HG03025 (cell line): ENCODE measurements around the gene FOXJ3.

Source experiments
- ATAC-seq: cut with Tn5 transposase; IDR thresholded peaks from one replicate; pipeline ENCODE4 v1.9.1; 2021; ENCODE audit warnings: mild to moderate bottlenecking, moderate library complexity; ENCODE audit not compliant: unreplicated experiment, low FRiP score

FOXJ3 gene

DNA sequence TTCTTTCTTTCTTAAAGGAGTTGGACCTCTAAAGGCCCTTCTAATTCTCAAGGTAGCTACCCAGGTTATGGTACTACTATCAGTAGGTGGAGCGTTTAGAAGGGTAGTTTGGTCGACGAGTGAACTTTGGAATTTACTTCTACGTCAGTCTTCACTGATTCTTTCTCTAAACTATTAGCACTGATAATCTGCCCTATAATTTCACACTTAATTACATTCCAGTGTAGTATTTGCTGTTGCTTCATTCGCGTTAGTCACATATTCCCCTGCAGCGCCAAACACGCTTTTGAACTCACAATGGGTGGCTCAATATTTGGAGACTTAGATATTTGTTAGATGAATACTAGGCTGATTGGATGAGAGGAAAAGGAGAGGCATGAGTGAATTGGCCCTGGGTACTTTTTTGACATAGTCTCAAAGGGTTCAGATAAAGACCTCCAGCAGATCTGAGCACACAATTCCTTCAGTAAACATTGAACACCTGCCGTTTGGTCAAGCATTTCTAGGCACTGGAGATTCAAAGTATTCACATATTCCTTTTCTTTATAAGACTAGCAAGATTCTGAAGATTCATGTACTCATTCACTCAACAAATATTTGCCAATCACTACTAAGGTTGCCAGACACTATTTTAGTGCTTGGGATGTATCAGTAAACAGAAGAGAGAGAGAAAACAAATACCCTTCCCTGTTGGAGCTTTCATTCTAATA, 929 bp upstream of the FOXJ3 start:
- no peak for ATAC-seq

DNA sequence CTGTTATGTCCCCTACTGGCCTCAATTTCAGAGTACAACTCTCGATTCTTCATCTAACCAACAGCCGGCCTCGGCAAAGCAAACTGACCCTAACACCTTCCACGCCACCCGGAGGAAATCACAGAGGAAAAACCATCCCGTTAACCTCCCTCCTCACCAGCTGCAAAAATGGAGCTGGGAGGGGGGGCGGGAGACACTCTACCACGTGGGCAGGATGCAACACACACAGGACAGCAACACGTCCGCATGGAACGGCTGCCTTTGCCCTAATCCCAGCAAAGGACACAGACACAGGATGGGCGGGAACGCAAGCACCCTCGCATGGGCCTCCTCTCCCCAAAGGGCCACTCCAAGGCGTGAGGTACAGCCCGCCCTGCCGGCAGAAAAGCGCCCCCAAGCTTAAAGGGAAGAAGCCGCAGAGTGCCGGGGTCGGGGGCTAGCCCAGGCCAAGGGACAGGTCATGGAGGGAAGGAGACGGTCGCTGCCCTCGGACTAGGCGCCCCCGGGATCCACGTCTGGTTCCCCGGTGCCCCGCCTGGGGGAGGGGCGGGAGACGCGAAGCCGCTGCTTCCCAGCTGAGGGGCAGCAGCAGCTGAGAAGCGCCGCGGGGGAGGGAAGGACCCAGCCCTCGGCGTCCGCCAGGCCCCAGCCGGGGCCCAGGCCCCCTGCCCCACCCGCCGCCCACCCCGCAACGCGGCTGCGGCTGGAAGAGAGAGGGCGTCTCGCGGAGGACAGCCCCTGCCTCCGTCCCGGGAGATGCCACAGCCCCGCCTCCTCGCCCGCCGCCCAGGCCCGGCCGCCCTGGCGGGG, 590 bp downstream of the FOXJ3 start:
- peak; percentile 54 for ATAC-seq

DNA sequence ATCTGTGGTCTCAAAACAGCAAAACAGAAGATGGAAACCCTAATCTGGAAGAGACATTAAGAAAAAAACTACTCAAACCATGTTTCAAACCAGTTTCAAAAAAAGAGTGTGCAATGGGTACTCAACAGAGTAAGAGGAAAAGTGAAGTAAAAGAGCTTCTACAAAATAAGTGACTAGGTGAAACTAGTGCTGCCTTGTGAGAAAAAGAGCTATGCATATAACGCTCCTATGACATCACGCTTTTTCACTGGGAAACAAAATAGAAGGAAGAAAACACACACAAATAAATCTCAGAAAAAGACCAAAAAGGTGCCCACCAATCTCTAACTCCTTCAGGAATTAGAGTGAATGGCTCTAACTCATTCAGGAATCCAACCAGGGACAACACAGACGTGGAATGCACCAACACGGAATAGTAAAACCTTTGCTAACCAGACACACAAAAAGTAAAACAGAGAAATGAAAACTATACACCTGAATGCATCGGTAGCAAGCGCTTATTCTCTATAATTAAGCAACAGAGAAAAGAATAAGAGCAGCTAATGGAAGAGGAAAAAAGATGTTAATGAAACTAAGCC, 1.3 kb downstream of the FOXJ3 start:
- ATAC-seq: no peak

DNA sequence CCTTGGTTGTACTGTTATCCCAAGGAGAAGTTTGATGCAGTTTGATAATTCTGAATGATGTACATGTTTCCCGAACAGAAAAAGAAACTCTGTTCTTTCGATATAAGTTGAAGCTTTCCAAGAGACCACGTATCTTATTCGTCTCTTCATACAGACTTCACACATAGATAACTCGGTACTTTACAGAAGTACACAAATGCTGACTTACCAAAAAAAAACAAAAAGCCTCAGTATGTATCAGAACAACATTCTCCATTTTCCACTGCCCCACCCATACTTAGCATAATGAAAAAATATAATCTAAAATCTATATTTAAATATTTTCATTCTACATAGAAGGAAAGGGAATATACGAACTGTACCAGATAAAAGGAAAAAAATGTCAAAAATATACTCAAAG, 2.2 kb downstream of the FOXJ3 start:
- no peak for ATAC-seq

DNA sequence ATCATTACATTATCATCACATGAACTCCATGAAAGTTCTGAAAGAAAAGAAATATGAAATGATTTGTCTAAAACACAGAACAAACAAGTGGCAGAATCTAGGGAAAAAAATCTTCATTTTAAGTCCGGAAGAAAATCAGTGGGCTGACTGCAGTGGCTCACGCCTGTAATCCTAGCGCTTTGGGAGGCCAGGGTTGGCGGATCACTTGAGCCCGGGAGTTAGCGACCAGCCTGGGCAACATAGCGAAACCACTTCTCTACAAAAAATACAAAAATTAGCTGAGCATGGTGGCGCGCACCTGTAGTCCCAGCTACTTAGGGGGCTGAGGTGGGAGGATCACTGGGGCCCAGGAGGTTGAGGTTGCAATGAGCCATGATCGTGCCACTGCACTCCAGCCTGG, 4.8 kb downstream of the FOXJ3 start:
- no peak for ATAC-seq

DNA sequence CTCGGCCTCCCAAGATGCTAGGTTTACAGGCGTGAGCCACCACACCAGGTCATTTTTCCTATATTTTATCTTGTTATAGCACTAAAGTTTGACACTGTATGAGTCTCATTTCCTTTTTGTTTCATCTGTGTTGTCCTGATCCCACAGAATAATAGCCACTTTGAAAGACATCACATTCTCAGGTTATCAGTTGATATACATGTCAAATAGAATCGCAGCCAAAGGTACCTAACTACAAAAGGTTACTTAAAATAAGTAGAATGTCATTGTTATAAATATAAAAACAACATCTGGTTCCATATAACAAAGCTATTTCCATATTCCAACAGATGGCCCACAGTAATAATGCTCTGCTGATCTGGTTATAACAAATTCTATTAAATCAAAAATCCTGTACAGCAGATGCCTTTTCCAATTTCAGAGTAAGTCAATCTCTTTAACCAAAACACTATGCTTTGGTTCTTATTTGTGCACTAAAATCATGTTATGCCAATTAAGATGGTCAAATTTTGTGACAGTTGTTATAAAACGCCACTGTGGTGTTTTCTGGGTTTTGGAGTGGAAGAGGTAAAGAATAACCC, 6.0 kb downstream of the FOXJ3 start:
- ATAC-seq: no peak

DNA sequence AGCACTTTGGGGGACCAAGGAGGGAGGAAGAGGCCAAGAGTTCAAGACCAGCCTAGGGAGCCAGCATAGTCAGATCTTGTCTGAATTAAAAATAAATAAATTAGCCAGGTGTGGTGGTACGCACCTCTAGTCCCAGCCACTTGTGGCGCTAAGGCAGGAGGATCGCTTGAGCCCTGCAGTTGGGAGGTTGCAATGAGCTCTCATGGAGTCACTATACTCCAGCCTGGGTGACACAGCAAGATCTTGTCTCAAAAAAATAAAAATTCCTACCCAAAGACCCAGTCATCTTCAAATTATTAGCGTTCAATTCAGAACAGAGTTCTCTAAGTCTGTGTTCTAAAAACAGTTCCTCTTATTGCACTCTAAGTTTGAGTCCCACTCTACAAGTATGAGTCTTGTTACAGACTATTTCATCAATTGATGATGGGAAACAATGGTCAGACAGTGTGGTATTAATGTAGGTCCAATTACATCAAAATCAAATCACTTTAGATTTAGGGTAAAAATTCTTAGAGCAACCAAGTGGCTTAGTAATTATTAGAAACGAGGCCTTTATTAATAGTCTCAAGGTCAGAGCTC, 6.9 kb downstream of the FOXJ3 start:
- ATAC-seq: no peak

DNA sequence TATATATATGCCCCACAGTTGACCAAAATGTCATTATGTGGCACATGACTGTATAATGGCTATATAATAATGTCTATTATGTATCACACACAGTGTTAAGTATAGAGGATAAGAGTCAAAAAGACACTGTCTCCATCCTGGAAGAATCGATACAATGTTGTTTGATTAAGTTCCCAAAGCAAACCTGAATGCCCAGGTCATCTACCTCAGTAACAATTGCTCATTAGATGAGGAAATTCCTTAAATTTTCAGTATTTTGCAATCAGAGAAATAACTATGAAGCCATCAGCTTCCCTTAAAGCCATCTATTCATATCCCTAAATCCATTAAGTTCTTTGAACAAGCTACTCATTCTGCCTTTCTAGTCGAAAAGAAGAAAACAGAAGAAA, 10.0 kb downstream of the FOXJ3 start:
- no peak for ATAC-seq

DNA sequence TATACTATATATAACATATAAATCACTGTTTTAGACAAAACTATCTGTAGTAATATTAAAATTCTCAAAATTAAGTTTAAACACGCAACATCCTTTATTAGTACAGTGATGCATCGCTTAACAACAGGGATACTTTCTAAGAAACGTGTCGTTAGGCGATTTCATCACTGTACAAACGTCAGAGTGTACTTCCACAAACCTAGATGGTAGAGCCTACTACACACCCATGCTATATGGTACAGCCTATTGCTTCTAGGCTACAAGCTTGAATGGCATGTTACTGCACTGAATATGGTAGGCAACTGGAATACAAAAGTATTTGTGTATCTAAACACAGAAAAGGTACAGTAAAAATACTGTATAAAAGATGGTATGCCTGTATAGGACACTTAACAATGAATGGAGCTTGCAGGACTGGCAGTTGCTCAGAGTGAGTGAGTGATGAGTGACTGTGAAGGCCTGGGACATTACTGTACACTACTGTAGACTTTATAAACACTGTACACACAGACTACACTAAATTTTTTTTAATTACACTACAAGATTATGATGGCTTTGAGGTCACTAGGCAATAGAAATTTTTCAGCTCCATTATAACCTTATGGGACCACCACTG, 10.5 kb downstream of the FOXJ3 start:
- no peak for ATAC-seq

DNA sequence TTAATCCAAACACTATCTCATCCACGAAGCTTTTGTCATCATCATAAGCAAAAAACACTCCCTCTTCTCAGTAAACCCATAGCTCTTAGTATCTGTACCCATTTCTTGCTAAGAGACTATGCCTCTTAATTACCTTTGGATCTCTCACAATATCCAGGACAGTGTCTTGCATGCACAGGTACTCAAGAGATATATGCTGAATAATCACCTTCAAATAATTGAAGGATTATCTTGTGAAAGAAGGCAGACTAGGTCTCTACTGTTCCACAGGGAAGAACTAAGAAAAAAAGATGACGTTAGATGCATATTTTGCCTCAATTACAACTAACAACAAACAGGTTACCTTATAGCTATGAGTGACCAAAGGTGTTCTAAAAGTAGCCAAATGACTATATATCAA, 11.5 kb downstream of the FOXJ3 start:
- no peak for ATAC-seq

DNA sequence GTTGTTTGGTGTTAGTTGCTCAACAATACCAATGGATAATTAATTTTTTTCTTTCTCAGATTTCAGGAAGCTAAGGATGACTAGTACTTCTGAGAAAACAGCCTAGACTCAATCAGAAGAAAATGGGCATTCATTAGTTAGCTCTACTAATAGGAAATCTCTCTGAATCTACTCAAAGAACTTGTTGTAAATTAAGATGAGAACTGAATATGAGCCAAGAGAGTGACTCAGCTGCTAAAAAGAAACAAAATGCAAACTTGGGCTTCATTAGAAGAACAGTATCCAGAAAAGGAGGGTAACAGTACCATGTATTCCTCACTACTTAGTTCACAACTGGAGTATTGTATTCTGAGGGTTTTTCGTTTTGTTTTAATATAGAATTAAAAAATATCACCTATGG, 12.5 kb downstream of the FOXJ3 start:
- no peak for ATAC-seq

DNA sequence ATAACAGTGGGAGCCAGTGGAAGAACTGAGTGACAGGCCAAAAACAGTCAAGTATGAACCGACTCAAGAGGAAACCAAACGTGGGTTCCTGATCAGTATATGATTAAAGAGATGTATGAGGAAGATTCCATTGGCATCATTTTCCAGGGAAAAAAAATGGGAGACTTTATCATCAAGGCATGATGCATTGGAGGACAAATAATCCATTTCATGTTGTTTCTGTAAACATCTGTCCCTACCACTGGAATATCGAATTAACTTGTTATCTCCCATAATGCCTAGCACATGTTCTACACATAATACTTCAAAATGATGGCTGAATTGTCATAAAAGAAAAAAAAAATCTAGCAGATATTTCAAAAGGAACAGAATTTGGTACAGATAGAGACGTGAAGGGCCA, 13.3 kb downstream of the FOXJ3 start:
- no peak for ATAC-seq

DNA sequence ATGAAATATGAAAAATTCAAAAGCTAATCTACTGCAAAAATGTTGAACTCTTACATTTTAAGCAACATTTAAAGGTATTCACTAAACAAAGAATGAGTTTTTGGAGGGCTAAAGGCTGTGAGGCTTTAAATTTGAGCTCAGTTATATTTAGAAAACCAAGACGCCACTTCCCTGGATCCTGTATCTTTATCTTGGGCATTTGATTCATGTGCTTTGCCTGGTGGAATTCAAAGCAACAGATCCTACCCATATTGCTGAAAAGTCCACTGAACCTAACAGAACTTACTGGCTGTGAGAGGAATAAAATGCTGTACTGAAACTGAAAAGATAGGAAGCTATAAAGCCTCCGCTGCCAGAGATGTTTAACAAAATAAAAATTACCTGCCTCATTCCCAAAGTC, 14.3 kb downstream of the FOXJ3 start:
- ATAC-seq: no peak

DNA sequence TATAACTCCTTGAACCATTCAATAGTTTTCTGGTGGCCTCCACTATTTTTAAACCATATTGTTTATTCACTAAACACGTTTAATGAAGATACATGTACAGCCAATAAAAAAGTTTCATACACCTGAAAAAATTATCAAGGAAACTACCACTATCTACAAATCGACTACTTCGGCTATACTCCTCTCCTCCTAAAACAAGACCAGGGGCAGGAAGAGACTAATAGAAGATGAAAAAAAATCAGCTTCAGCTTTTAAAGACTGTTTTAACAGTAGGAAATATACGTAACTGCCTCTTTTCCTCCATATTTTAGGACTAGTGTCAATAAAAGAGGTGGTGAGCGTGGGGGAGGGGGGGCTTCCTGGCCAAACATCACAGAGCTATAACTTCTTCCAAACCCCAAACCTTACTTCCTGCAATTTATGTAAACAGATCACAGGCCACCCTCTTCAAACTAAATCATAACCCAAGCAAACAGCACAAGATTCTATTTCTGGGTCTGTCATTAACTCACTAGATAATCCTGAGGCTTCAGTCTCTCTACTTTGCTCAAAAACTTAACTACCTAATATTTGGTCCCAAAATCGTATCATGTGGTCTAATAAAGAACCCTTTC, 15.1 kb downstream of the FOXJ3 start:
- ATAC-seq: no peak

DNA sequence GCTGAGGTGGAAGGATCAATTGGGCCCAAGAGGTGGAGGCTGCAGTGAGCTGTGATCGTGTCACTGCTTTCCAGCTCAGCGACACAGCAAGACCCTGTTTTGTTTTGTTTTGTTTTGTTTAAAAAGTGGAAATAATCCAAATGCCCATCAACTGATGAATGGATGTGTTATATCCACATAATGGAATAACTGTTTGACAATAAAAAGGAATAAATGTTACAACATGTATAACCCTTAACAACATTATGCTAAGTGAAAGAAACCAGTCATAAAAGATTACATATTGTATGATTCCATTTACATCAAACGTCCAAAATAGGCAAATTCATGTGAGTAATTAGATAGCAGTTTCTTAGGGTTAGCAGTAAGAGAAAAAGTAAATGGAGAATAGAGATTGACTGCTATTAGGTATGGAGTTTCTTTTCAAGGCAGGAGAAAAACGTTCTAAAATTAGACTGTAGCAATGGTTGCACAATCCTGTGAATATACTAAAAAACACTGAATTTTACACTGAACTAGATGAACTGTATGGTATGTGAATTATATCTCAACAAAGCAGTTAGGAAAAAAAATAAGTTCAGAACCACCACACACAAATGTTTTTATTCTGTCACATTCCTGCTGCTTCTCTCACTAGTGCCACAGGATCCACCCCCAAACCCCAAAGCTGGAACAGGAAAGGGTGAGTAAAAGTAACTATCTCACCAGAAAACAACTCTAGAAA, 15.7 kb downstream of the FOXJ3 start:
- no peak for ATAC-seq

DNA sequence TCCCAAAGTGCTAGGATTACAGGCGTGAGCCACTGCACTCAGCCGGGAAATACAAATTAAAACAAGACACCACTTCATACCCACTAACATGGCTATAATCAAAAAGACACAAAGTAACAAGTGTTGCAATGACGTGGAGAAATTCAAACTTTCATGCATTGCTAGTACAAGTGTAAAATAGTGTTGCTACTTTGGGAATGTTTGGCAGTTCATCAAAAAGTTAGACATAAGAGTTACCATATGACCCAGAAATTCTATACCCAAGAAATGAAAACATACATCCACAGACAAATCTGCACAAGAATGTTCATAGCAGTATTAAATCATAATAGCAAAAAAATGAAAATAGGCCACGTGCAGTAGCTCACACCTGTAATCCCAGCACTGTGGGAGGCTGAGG, 16.4 kb downstream of the FOXJ3 start:
- ATAC-seq: no peak

DNA sequence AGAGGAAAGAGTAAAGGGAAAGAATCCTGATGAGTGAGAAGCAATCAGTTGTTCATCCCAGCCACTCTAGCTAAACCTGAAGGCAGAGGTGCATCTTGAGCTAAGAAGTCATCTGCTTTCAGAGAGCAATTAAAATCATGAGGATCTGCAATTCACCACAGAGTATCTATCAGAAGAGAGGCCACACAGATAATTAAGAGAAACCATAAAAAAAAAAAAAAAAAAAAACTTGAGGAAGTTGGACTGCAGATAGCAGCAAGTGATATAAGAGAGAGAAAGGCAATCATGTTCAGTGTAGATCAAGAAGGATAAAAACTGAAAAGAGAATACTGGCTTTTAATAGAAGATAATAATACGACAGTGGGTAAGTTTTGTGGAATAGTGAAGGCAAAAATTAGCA, 17.7 kb downstream of the FOXJ3 start:
- ATAC-seq: no peak

DNA sequence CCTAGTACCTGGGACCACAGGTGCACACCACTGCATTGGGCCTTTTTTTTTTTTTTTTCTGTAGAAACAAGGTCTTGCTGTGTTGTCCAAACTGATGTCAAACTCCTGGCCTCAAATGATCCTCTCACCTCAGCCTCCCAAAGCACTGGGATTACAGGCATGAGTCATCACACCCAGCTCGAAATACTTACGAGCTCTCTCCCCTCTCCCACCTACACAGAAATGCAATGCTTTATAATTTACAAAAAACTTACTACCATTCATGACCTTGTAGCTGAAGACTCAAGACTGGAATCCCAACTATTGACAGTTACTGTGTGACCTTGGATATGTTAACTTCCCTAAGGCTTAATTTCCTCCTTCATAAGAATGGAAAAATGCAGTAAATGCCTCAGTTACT, 18.7 kb downstream of the FOXJ3 start:
- no peak for ATAC-seq

DNA sequence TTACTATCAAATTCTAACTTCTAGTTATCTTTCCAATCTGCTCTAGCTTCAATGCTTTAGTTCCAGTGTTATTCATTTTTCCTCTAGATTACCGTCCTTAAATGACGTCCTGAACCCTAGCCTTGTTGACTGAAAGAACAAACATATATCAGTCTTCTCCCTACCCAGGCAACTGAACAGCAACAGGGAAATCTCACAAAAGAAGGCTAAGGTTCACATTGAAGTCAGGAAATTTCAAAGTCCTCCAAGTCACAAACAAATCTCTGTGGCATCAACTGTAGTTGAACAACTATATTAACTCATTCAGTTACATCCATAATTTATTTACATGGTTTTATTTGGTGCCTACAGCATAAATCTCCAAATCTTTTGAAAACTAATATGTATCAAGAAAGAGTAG, 19.5 kb downstream of the FOXJ3 start:
- no peak for ATAC-seq

DNA sequence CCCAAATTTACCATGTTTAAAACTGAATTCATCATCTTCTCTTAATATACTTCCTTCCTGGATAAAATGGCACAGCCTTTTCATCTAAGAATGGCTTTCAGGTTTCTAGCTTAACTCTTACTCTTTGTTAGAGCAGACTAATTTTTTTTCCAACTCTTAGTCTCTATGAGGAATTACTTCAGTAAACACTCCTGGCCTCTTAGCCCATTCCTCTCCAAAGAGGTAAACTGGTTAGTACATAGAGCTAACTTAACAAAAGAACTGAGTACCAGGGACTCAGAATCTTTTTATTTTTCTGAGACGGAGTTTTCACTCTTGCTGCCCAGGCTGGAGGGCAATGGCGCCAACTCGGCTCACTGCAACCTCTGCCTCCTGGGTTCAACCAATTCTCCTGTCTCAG, 21.1 kb downstream of the FOXJ3 start:
- no peak for ATAC-seq
